Measurements from ENCODE around the gene ABRACL. TPM values are rescaled to one million over a fixed set of nuclear protein-coding genes. Genes with fewer than 3 reads are reported as not detected.

The ABRACL gene
- polyA plus RNA-seq, 1 donor (not counting 4 experiments of a cell fraction or from before 2014, with no cell fraction given): 120 TPM

- no peak overlapping the region for H3K27ac ChIP-seq (ENCODE audit: control insufficient read depth, insufficient read depth, low read length)
- H3K4me3 ChIP-seq (ENCODE audit: control insufficient read depth in 2 of 3, extremely low read depth in 1 of 3, insufficient read depth in 2 of 3, low read depth in 1 of 3, low read length in 3 of 3): no peak overlapping the region
- no peaks in the 10 kb centered on the region for H3K9me1 ChIP-seq (ENCODE audit: control insufficient read depth, extremely low read depth, insufficient read depth, low read length)
- no peaks in the 10 kb centered on the region for H3K36me3 ChIP-seq (ENCODE audit: control insufficient read depth in 2 of 2, extremely low read depth in 1 of 2, insufficient read depth in 2 of 2, low read length in 2 of 2)
- no peak for DNase-seq (ENCODE audit: low read depth, low spot score)
- no peak for FAIRE-seq
- H3K9ac ChIP-seq (ENCODE audit: control insufficient read depth, extremely low read depth, insufficient read depth, low read length): no peak overlapping the region
- no peaks in the 10 kb centered on the region for H3K27me3 ChIP-seq (ENCODE audit: control insufficient read depth, extremely low read depth, insufficient read depth, low read length)
- dilution Hi-C loops (cut with MboI; ENCODE audit: extremely low pct_ligation_motif_present, low sequenced_read_pairs): no loop called here
- no peak overlapping the region for H2AFZ ChIP-seq (ENCODE audit: control insufficient read depth, low read length)
- no peak overlapping the region for H3K4me2 ChIP-seq (ENCODE audit: control insufficient read depth, extremely low read depth, insufficient read depth, low read depth, low read length)
- no peaks in the 10 kb centered on the region for H3K9me3 ChIP-seq (ENCODE audit: control insufficient read depth, low read depth, low read length)
- H3K4me1 ChIP-seq (ENCODE audit: control insufficient read depth, extremely low read depth, insufficient read depth, low read length): no peaks in the 10 kb centered on the region
- H3K79me2 ChIP-seq (ENCODE audit: control insufficient read depth, insufficient read depth, low read length): no peaks in the 10 kb centered on the region
- TF ChIP-seq, protein P1, sequence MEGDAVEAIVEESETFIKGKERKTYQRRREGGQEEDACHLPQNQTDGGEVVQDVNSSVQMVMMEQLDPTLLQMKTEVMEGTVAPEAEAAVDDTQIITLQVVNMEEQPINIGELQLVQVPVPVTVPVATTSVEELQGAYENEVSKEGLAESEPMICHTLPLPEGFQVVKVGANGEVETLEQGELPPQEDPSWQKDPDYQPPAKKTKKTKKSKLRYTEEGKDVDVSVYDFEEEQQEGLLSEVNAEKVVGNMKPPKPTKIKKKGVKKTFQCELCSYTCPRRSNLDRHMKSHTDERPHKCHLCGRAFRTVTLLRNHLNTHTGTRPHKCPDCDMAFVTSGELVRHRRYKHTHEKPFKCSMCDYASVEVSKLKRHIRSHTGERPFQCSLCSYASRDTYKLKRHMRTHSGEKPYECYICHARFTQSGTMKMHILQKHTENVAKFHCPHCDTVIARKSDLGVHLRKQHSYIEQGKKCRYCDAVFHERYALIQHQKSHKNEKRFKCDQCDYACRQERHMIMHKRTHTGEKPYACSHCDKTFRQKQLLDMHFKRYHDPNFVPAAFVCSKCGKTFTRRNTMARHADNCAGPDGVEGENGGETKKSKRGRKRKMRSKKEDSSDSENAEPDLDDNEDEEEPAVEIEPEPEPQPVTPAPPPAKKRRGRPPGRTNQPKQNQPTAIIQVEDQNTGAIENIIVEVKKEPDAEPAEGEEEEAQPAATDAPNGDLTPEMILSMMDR (optimal IDR thresholded peaks at IDR 0.05 in 1 of 3, IDR thresholded peaks at IDR 0.05 in 1 of 3, conservative IDR thresholded peaks at IDR 0.05 in 1 of 3; ENCODE audit: extremely low read depth in 1 of 3, insufficient read depth in 2 of 3, low read length in 3 of 3): no peak
- TF ChIP-seq EZH2 (IDR thresholded peaks at IDR 0.05; ENCODE audit: low read length): no peak
- no peaks in the 10 kb centered on the region for H4K20me1 ChIP-seq (ENCODE audit: control insufficient read depth, extremely low read depth, insufficient read depth, low read length)
Observed at GRCh38 chr6:139006477-139006876, 22.1 kb upstream of the ABRACL start.

GRCh38 chr6:139007428-139007827 lies 21.1 kb upstream of the ABRACL start:
- Histone ChIP-seq H3K79me2 (ENCODE audit: control insufficient read depth, insufficient read depth, low read length) (no peaks in the 10 kb centered on the region), H3K4me3 (ENCODE audit: control insufficient read depth in 2 of 3, extremely low read depth in 1 of 3, insufficient read depth in 2 of 3, low read depth in 1 of 3, low read length in 3 of 3) (no peak overlapping the region), H3K4me1 (ENCODE audit: control insufficient read depth, extremely low read depth, insufficient read depth, low read length) (no peaks in the 10 kb centered on the region), H3K9me3 (ENCODE audit: control insufficient read depth, low read depth, low read length) (no peaks in the 10 kb centered on the region), H4K20me1 (ENCODE audit: control insufficient read depth, extremely low read depth, insufficient read depth, low read length) (no peaks in the 10 kb centered on the region), H3K36me3 (ENCODE audit: control insufficient read depth in 2 of 2, extremely low read depth in 1 of 2, insufficient read depth in 2 of 2, low read length in 2 of 2) (no peaks in the 10 kb centered on the region), H3K27ac (ENCODE audit: control insufficient read depth, insufficient read depth, low read length) (no peak overlapping the region), H2AFZ (ENCODE audit: control insufficient read depth, low read length) (no peak overlapping the region), H3K4me2 (ENCODE audit: control insufficient read depth, extremely low read depth, insufficient read depth, low read depth, low read length) (no peak overlapping the region), H3K27me3 (ENCODE audit: control insufficient read depth, extremely low read depth, insufficient read depth, low read length) (no peaks in the 10 kb centered on the region), H3K9me1 (ENCODE audit: control insufficient read depth, extremely low read depth, insufficient read depth, low read length) (no peaks in the 10 kb centered on the region), H3K9ac (ENCODE audit: control insufficient read depth, extremely low read depth, insufficient read depth, low read length) (no peak overlapping the region)
- DNase-seq (ENCODE audit: low read depth, low spot score) (no peak), FAIRE-seq (no peak)
- TF ChIP-seq, protein P1 (optimal IDR thresholded peaks at IDR 0.05 in 1 of 3, IDR thresholded peaks at IDR 0.05 in 1 of 3, conservative IDR thresholded peaks at IDR 0.05 in 1 of 3; ENCODE audit: extremely low read depth in 1 of 3, insufficient read depth in 2 of 3, low read length in 3 of 3): no peak
- TF ChIP-seq EZH2 (IDR thresholded peaks at IDR 0.05; ENCODE audit: low read length): no peak
- dilution Hi-C loops (cut with MboI; ENCODE audit: extremely low pct_ligation_motif_present, low sequenced_read_pairs): no loop called here

All from keratinocyte (primary cell).